IMR-90 (cell line): ENCODE results near the gene MINDY3. TPM values are rescaled to one million over a fixed set of nuclear protein-coding genes. Genes with fewer than 3 reads are reported as not detected.

Source experiments
- ATAC-seq: fragments of 200-7000 bp; cut with Tn5 transposase; 2 replicates; pipeline ENCODE4 v1.9.1; 2020; ENCODE audit warnings: low read depth, mild to moderate bottlenecking, moderate library complexity
- BruUV-seq: library from RNA; stranded (reverse); fragments of 400-500 nt; replicated peaks from 2 replicates; lab custom pipeline; 2021; lab: Mats Ljungman, UMichigan
- CTCF ChIA-PET: fragments of 300-600 bp; formaldehyde crosslinking; extraction: SDS; loops from one replicate; lab custom pipeline; 2021; ENCODE audit warnings: antibody characterized with exemption; lab: Yijun Ruan, JAX
- POLR2A ChIA-PET: fragments of 300-600 bp; sonication (Branson Sonifier 250); formaldehyde crosslinking; loops from one replicate; lab custom pipeline; 2022; ENCODE audit warnings: antibody characterized with exemption; ENCODE audit not compliant: unreplicated experiment; lab: Charles Lee
- DNase-seq: peaks from one replicate; pipeline ENCODE4 v3.0.0; 2013
- H2AFZ ChIP-seq: replicated peaks from 2 replicates; pipeline ENCODE3; 2013; ENCODE audit warnings: low read length, mild to moderate bottlenecking; ENCODE audit not compliant: poor library complexity
- H2AK5ac ChIP-seq: 2 replicates; pipeline ENCODE4 v1.6.1; 2013; ENCODE audit warnings: low read depth, low read length, inconsistent platforms
- H2AK9ac ChIP-seq: replicated peaks from 2 replicates; pipeline ENCODE3; 2013; ENCODE audit warnings: mild to moderate bottlenecking, low read depth, low read length, moderate library complexity; ENCODE audit not compliant: poor library complexity
- H2BK120ac ChIP-seq: 2 replicates; pipeline ENCODE4 v1.6.1; 2013; ENCODE audit warnings: low read depth, low read length, inconsistent platforms
- H2BK15ac ChIP-seq: 3 replicates; pipeline ENCODE4 v1.6.1; 2013; ENCODE audit warnings: low read depth, low read length, inconsistent platforms
- H2BK20ac ChIP-seq: 2 replicates; pipeline ENCODE4 v1.6.1; 2013; ENCODE audit warnings: low read depth, mild to moderate bottlenecking, inconsistent platforms, low read length, moderate library complexity
- H2BK5ac ChIP-seq: 2 replicates; pipeline ENCODE4 v1.6.1; 2013; ENCODE audit warnings: mild to moderate bottlenecking, low read depth, low read length, inconsistent platforms; ENCODE audit not compliant: poor library complexity, severe bottlenecking
- H3K14ac ChIP-seq: replicated peaks from 2 replicates; pipeline ENCODE4 v1.6.1; 2013; ENCODE audit warnings: low read depth, low read length, inconsistent platforms
- H3K18ac ChIP-seq: 2 replicates; pipeline ENCODE4 v1.6.1; 2013; ENCODE audit warnings: low read depth, low read length, control low read depth
- H3K23ac ChIP-seq: 2 replicates; pipeline ENCODE4 v1.6.1; 2013; ENCODE audit warnings: low read depth, low read length, inconsistent platforms
- H3K27ac ChIP-seq: 2 replicates; pipeline ENCODE4 v1.5.1; 2013; ENCODE audit warnings: mild to moderate bottlenecking, control low read depth, low read length; ENCODE audit not compliant: insufficient read depth
- H3K27me3 ChIP-seq: 2 replicates; pipeline ENCODE4 v1.6.1; 2013; ENCODE audit warnings: low read length; ENCODE audit not compliant: control insufficient read depth, insufficient read depth
- H3K36me3 ChIP-seq: 2 replicates; pipeline ENCODE4 v1.6.1; 2013; ENCODE audit warnings: low read length, mixed read lengths; ENCODE audit not compliant: control insufficient read depth, insufficient read depth
- H3K4ac ChIP-seq: 2 replicates; pipeline ENCODE4 v1.6.1; 2013; ENCODE audit warnings: low read depth, low read length, inconsistent platforms
- H3K4me1 ChIP-seq: 2 replicates; pipeline ENCODE4 v1.6.1; 2013; ENCODE audit warnings: low read length, mixed read lengths; ENCODE audit not compliant: control insufficient read depth, insufficient read depth
- H3K4me2 ChIP-seq: 2 replicates; pipeline ENCODE4 v1.6.1; 2013; ENCODE audit warnings: low read depth, mild to moderate bottlenecking, control low read depth, low read length, moderate library complexity
- H3K4me3 ChIP-seq: 2 replicates; pipeline ENCODE4 v1.5.1; 2013; ENCODE audit warnings: low read depth, mild to moderate bottlenecking, control low read depth, low read length, moderate library complexity; ENCODE audit not compliant: insufficient read depth
- H3K56ac ChIP-seq: 2 replicates; pipeline ENCODE4 v1.6.1; 2013; ENCODE audit warnings: low read length, inconsistent platforms; ENCODE audit not compliant: insufficient read depth; ENCODE audit errors: extremely low read depth
- H3K79me1 ChIP-seq, 2 experiments: 2 replicates each; pipeline ENCODE4 v1.6.1; 2013; ENCODE audit warnings: low read length in 2 of 2, inconsistent platforms in 1 of 2, low read depth in 1 of 2
- H3K9ac ChIP-seq: 2 replicates; pipeline ENCODE4 v1.6.1; 2013; ENCODE audit warnings: low read depth, low read length, control low read depth
- H3K9me1 ChIP-seq: 2 replicates; pipeline ENCODE4 v1.6.1; 2013; ENCODE audit warnings: low read length, inconsistent platforms; ENCODE audit not compliant: insufficient read depth
- H3K9me3 ChIP-seq: 2 replicates; pipeline ENCODE4 v1.6.1; 2013; ENCODE audit warnings: low read length; ENCODE audit not compliant: control insufficient read depth, insufficient read depth
- H4K20me1 ChIP-seq: 2 replicates; pipeline ENCODE4 v1.6.1; 2013; ENCODE audit warnings: low read length, inconsistent platforms; ENCODE audit not compliant: insufficient read depth
- H4K5ac ChIP-seq: 2 replicates; pipeline ENCODE4 v1.6.1; 2013; ENCODE audit warnings: mild to moderate bottlenecking, low read depth, low read length, control low read depth
- H4K8ac ChIP-seq, 2 experiments: 2 replicates each; pipeline ENCODE4 v1.6.1; 2013; ENCODE audit warnings: low read depth in 2 of 2, low read length in 2 of 2, control low read depth in 1 of 2, inconsistent platforms in 1 of 2
- H4K91ac ChIP-seq: 2 replicates; pipeline ENCODE4 v1.6.1; 2013; ENCODE audit warnings: low read depth, low read length, inconsistent platforms; ENCODE audit not compliant: insufficient read depth
- BHLHE40 ChIP-seq: fragments of 150-350 bp; IDR thresholded peaks from 2 replicates; pipeline ENCODE4 v1.6.1; 2016; ENCODE audit warnings: mild to moderate bottlenecking, low read depth, low read length
- CEBPB ChIP-seq: IDR thresholded peaks from 2 replicates; pipeline ENCODE4 v1.6.1; 2012; ENCODE audit warnings: low read depth, low read length, improper control_type of control experiment
- CHD1 ChIP-seq: IDR thresholded peaks from 2 replicates; pipeline ENCODE4 v1.6.1; 2012; ENCODE audit warnings: low read depth, low read length, improper control_type of control experiment
- CTCF ChIP-seq: conservative IDR thresholded peaks from 2 replicates; pipeline ENCODE4 v1.5.1; 2012; ENCODE audit warnings: mild to moderate bottlenecking, low read depth, low read length, improper control_type of control experiment
- FOS ChIP-seq: fragments of 150-350 bp; IDR thresholded peaks from 2 replicates; pipeline ENCODE4 v1.6.1; 2016; ENCODE audit warnings: low read depth, low read length
- MAFK ChIP-seq: IDR thresholded peaks from 2 replicates; pipeline ENCODE4 v1.6.1; 2012; ENCODE audit warnings: low read depth, low read length, improper control_type of control experiment
- MAZ ChIP-seq: IDR thresholded peaks from 2 replicates; pipeline ENCODE4 v1.6.1; 2012; ENCODE audit warnings: low read depth, mild to moderate bottlenecking, low read length, improper control_type of control experiment, moderate library complexity, borderline replicate concordance
- MXI1 ChIP-seq: IDR thresholded peaks from 2 replicates; pipeline ENCODE4 v1.6.1; 2012; ENCODE audit warnings: low read depth, mild to moderate bottlenecking, low read length, moderate library complexity, borderline replicate concordance
- NFE2L2 ChIP-seq: fragments of 150-350 bp; IDR thresholded peaks from 2 replicates; pipeline ENCODE4 v1.6.1; 2016; ENCODE audit warnings: low read depth, mild to moderate bottlenecking, low read length
- POLR2A ChIP-seq: IDR thresholded peaks from 2 replicates; pipeline ENCODE4 v1.6.1; 2012; ENCODE audit warnings: mild to moderate bottlenecking, low read depth, low read length
- RAD21 ChIP-seq: IDR thresholded peaks from 2 replicates; pipeline ENCODE4 v1.6.1; 2012; ENCODE audit warnings: low read length, improper control_type of control experiment
- RCOR1 ChIP-seq: IDR thresholded peaks from 2 replicates; pipeline ENCODE4 v1.6.1; 2012; ENCODE audit warnings: mild to moderate bottlenecking, low read length, improper control_type of control experiment; ENCODE audit not compliant: insufficient replicate concordance
- RFX5 ChIP-seq: IDR thresholded peaks from 2 replicates; pipeline ENCODE4 v1.8.0; 2012; ENCODE audit warnings: low read depth, mild to moderate bottlenecking, low read length, moderate library complexity
- SMC3 ChIP-seq: fragments of 150-350 bp; IDR thresholded peaks from 2 replicates; pipeline ENCODE4 v1.6.1; 2016; ENCODE audit warnings: low read depth, mild to moderate bottlenecking, antibody characterized with exemption, low read length, moderate library complexity
- USF2 ChIP-seq: fragments of 150-350 bp; IDR thresholded peaks from 2 replicates; pipeline ENCODE4 v1.6.1; 2017; ENCODE audit warnings: mild to moderate bottlenecking, antibody characterized with exemption, low read length, low read depth
- WGBS, 2 experiments: methylation state at CpG; one replicate each; pipeline versions ENCODE4 v1.1.5 to v1.1.7; 2013; ENCODE audit warnings: missing lambda C conversion rate in 2 of 2; ENCODE audit not compliant: insufficient read length in 1 of 2; ENCODE audit errors: extremely low coverage in 2 of 2; 5-methylcytosine and 5-hydroxymethylcytosine counted together
- dilution Hi-C: fragments of 300-500 bp; cut with HindIII; formaldehyde crosslinking; loops from one replicate; pipeline ENCODE4 v1.14.3; 2018; ENCODE audit warnings: low sequenced_read_pairs; ENCODE audit not compliant: unreplicated experiment
- in situ Hi-C: fragments of 300-500 bp; cut with MboI; formaldehyde crosslinking; loops from 3 replicates; pipeline ENCODE4 v1.14.3; 2019; ENCODE audit warnings: low sequenced_read_pairs, inconsistent platforms, mixed read lengths
- intact Hi-C: fragments of 100-400 bp; cut with micrococcal nuclease; formaldehyde crosslinking; loops from 2 replicates; pipeline ENCODE4 v1.10.0; 2022
- polyA plus RNA-seq, 3 experiments: library from polyadenylated mRNA; depleted of rRNA; stranded (reverse); fragments of >200 nt; gene quantifications; 2 replicates each; pipeline ENCODE4 v1.2.3, GENCODE V29; 2012; ENCODE audit warnings: low replicate concordance in 1 of 3
- total RNA-seq: library from RNA; depleted of rRNA; stranded (reverse); fragments of >200 nt; gene quantifications from 2 replicates; pipeline ENCODE4 v1.2.3, GENCODE V29; 2012
- TF ChIP-seq, protein P1 (sequence below): fragments of 150-350 bp; IDR thresholded peaks from 2 replicates; pipeline ENCODE4 v1.6.1; 2016; ENCODE audit warnings: low read depth, mild to moderate bottlenecking, low read length, moderate library complexity, borderline replicate concordance

Gene MINDY3
- total and polyA plus RNA-seq, 2 of the 4 experiments (the other 2 are of a cell fraction) = 13.9 to 14.5 TPM

GRCh38 chr10:15751046-15751445 lies 109.3 kb downstream of the MINDY3 start:
- ATAC-seq = no peak

More at GRCh38 chr10:15751046-15751445, 109.3 kb downstream of the MINDY3 start:
- Histone ChIP-seq H3K18ac (no peak overlapping the region), H3K4ac (no peak overlapping the region), H3K23ac (no peak overlapping the region), H3K27me3 (peaks cover 18% of the 10 kb centered on the region), H3K79me1 (no peaks in the 10 kb centered on the region), H3K4me2 (no peak overlapping the region; the same call in 1 of the 2 replicates), H2BK20ac (no peak overlapping the region), H4K5ac (no peak overlapping the region), H3K4me3 (no peak overlapping the region), H3K14ac (no peak overlapping the region), H2BK120ac (no peak overlapping the region), H4K91ac (no peak overlapping the region), H3K4me1 (no peaks in the 10 kb centered on the region), H3K27ac (no peak overlapping the region), H2BK5ac (no peak overlapping the region), H3K9ac (no peak overlapping the region), H2AK9ac (no peak overlapping the region), H2AFZ (no peak overlapping the region), H2AK5ac (no peak overlapping the region), H3K36me3 (no peaks in the 10 kb centered on the region), H3K56ac (no peak overlapping the region), H3K9me3 (no peaks in the 10 kb centered on the region), H3K9me1 (no peaks in the 10 kb centered on the region), H4K20me1 (no peaks in the 10 kb centered on the region), H4K8ac (no peak overlapping the region), H2BK15ac (no peak overlapping the region)
- no CpG with 5 or more reads among the region's 5 CpGs for WGBS, 2 experiments
- in situ Hi-C loops (no loop called here), dilution Hi-C loops (no loop called here), intact Hi-C loops (no loop called here)
- CTCF ChIA-PET = no interaction called here
- TF ChIP-seq SMC3 (no peak), MAFK (no peak), MAZ (no peak), RCOR1 (no peak), POLR2A (no peak), MXI1 (no peak), CTCF (no peak), RAD21 (no peak), FOS (no peak), CHD1 (no peak), RFX5 (no peak), USF2 (no peak), CEBPB (no peak), BHLHE40 (no peak), NFE2L2 (no peak)
- TF ChIP-seq, protein P1, sequence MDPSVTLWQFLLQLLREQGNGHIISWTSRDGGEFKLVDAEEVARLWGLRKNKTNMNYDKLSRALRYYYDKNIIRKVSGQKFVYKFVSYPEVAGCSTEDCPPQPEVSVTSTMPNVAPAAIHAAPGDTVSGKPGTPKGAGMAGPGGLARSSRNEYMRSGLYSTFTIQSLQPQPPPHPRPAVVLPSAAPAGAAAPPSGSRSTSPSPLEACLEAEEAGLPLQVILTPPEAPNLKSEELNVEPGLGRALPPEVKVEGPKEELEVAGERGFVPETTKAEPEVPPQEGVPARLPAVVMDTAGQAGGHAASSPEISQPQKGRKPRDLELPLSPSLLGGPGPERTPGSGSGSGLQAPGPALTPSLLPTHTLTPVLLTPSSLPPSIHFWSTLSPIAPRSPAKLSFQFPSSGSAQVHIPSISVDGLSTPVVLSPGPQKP = no peak
- POLR2A ChIA-PET = no interaction called here
- no TSS peak for BruUV-seq
- no peak for DNase-seq
